ENCODE results near the gene MARCHF6. TPM values are rescaled to one million over a fixed set of nuclear protein-coding genes. Genes with fewer than 3 reads are reported as not detected.

The MARCHF6 gene
- total and polyA plus RNA-seq, 2 of the 8 experiments (the other 6 are each of a cell fraction or from before 2014, with no cell fraction given) = 93.1 to 118 TPM

GRCh38 chr5:10391130-10391529 is 37.6 kb downstream of the MARCHF6 start:
- H3K23me2 ChIP-seq (ENCODE audit: low read depth, low read length) = no peaks in the 10 kb centered on the region
- no peaks in the 10 kb centered on the region; a peak in 1 of 4 replicates for H3K79me2 ChIP-seq (ENCODE audit: control insufficient read depth in 1 of 2, insufficient read depth in 2 of 2, low read length in 2 of 2)
- H3K4me1 ChIP-seq (replicated peaks in 1 of 4; ENCODE audit: control insufficient read depth in 3 of 4, insufficient read depth in 4 of 4, low read length in 3 of 4) = no peaks in the 10 kb centered on the region
- DNase-seq (ENCODE audit: low read depth in 1 of 2, low spot score in 2 of 2) = no peak
- peaks cover 0 to 62% (median 28%) of the 10 kb centered on the region in 4 experiments; a peak in 5 of 8 replicates for H3K36me3 ChIP-seq (ENCODE audit: control insufficient read depth in 2 of 4, insufficient read depth in 4 of 4, low read length in 3 of 4)
- H3K18ac ChIP-seq (ENCODE audit: extremely low read depth, low read length) = no peak overlapping the region
- no peak overlapping the region for H2AK5ac ChIP-seq (ENCODE audit: low read depth, low read length)
- no peaks in the 10 kb centered on the region for H3K79me1 ChIP-seq (ENCODE audit: low read depth, low read length)
- H2AFZ ChIP-seq (ENCODE audit: low read length) = no peak overlapping the region
- H3K56ac ChIP-seq (replicated peaks; ENCODE audit: insufficient read length, low read depth, low read length) = no peak overlapping the region
- no peaks in the 10 kb centered on the region for H3K27me3 ChIP-seq (replicated peaks in 1 of 4; ENCODE audit: control insufficient read depth in 3 of 4, extremely low read depth in 1 of 4, insufficient read depth in 3 of 4, low read length in 3 of 4)
- 78% methylated on average over 1 of the region's 1 CpG; no CpG with 5 or more reads in 1 of the 2 experiments for WGBS, 2 experiments (ENCODE audit: extremely low coverage in 1 of 2, insufficient coverage in 1 of 2, insufficient read length in 1 of 2, insufficient replicate concordance in 2 of 2, low coverage in 1 of 2, low lambda C conversion rate in 2 of 2, missing lambda C conversion rate in 1 of 2)
- H4K5ac ChIP-seq (ENCODE audit: insufficient read length, low read depth, low read length) = no peak overlapping the region
- FAIRE-seq = no peak
- H4K8ac ChIP-seq (ENCODE audit: extremely low read depth, insufficient read depth, low read length) = no peak overlapping the region
- no peak overlapping the region for H2BK120ac ChIP-seq (replicated peaks; ENCODE audit: low read depth, low read length)
- H4K20me1 ChIP-seq (replicated peaks in 1 of 2; ENCODE audit: control insufficient read depth in 1 of 2, insufficient read depth in 2 of 2, low read length in 2 of 2) = peaks cover 2% of the 10 kb centered on the region in 2 experiments
- H3K4ac ChIP-seq (replicated peaks; ENCODE audit: insufficient read length, low read depth, low read length) = no peak overlapping the region
- no peaks in the 10 kb centered on the region for H3K9me3 ChIP-seq (ENCODE audit: insufficient read depth in 2 of 2, low read depth in 1 of 2, low read length in 1 of 2)
- no peak overlapping the region for H2BK12ac ChIP-seq (ENCODE audit: low read depth, low read length)
- no peak overlapping the region for H2BK5ac ChIP-seq (ENCODE audit: low read depth, low read length)
- no peak for TF ChIP-seq RFX5 (IDR thresholded peaks at IDR 0.05; ENCODE audit: borderline replicate concordance, low read depth, low read length)
- no peak for TF ChIP-seq SIN3A (conservative IDR thresholded peaks at IDR 0.05 in 1 of 2, IDR thresholded peaks at IDR 0.05 in 1 of 2; ENCODE audit: low read depth in 1 of 2, low read length in 2 of 2)
- no peak for TF ChIP-seq CEBPB (IDR thresholded peaks at IDR 0.05; ENCODE audit: low read depth, low read length)
- no peak for TF ChIP-seq KDM4A (IDR thresholded peaks at IDR 0.05; ENCODE audit: low read depth, low read length, severe bottlenecking)
- no peak for TF ChIP-seq RXRA (IDR thresholded peaks at IDR 0.05; ENCODE audit: insufficient read depth, low read depth, low read length)
- TF ChIP-seq GTF2F1 (IDR thresholded peaks at IDR 0.05; ENCODE audit: borderline replicate concordance, low read depth, low read length) = no peak
- TF ChIP-seq TCF12 (IDR thresholded peaks at IDR 0.05; ENCODE audit: low read depth, low read length) = no peak
- no peak for TF ChIP-seq SP4 (IDR thresholded peaks at IDR 0.05; ENCODE audit: low read length)
- no peak for TF ChIP-seq TEAD4 (IDR thresholded peaks at IDR 0.05; ENCODE audit: low read depth, low read length)
- TF ChIP-seq ATF2 (IDR thresholded peaks at IDR 0.05; ENCODE audit: low read length) = no peak
- no peak for TF ChIP-seq SP1 (IDR thresholded peaks at IDR 0.05; ENCODE audit: low read depth, low read length)
- no peak for TF ChIP-seq USF2 (IDR thresholded peaks at IDR 0.05; ENCODE audit: low read length)
- TF ChIP-seq POLR2A (IDR thresholded peaks at IDR 0.05; ENCODE audit: control extremely low read depth in 1 of 2, low read depth in 2 of 2, low read length in 2 of 2) = no peak
- no peak overlapping the region for H4K91ac ChIP-seq (replicated peaks; ENCODE audit: insufficient read length, low read length)
- H3K4me3 ChIP-seq (ENCODE audit: extremely low read depth in 1 of 4, insufficient read depth in 2 of 4, low read depth in 3 of 4, low read length in 4 of 4) = no peak overlapping the region
- H3K23ac ChIP-seq (ENCODE audit: insufficient read length) = no peak overlapping the region
- CTCF ChIA-PET (ENCODE audit: partially characterized antibody) = no interaction called here
- H2BK20ac ChIP-seq (ENCODE audit: low read length) = no peak overlapping the region
- no peak overlapping the region for H3K14ac ChIP-seq (ENCODE audit: insufficient read length)
- H2BK15ac ChIP-seq (ENCODE audit: low read length) = no peak overlapping the region
- POLR2A ChIA-PET (ENCODE audit: partially characterized antibody) = no interaction called here
- no peak overlapping the region for H3K9ac ChIP-seq (replicated peaks in 1 of 4; ENCODE audit: extremely low read depth in 1 of 4, low read depth in 3 of 4, low read length in 3 of 4)
- H3K27ac ChIP-seq (ENCODE audit: low read depth, low read length) = no peak overlapping the region
- no peak overlapping the region for H3K4me2 ChIP-seq (ENCODE audit: insufficient read depth in 1 of 2, low read depth in 2 of 2, low read length in 2 of 2)

All from H1 (cell line).